ENCODE measurements around the gene SMIM9.

DNA sequence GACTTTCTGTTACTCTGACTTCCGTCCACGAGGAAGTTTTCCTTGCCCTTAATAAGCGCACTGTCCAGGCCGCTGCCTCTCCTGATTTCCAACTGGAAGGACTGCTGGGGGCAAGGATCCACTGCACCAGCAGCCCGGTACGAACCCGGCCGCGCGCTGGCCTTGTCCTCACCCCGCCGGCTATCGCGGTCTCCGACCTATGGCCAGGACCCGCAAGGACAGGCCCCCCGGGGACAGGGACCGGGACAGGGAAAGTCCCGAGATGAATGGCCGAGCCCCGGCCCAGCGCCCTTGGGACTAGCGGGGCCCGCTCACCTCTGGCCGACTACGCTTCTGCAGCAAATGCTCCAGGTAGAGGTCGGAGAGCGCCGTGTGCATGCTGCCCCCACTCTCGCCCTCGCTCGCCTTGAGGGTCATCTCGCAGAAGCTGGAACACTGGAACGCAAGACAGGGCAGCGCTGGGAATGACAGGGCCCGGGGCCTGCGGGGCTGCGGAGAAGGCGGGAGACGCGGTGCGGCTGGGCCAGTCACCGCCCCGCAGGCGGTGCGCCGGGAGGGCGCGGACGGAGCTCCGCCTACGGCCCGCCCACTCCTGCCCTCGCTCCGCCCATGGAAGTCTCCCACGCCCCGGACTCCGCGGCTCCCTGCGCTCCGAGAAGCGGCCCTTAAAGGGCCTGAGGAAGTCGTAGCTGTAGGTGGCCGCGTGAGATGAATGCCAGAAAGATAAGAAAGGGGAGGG lies 29.3 kb downstream of the SMIM9 start, which contains the start of gene MPP1:
- no peak for TF ChIP-seq ZNF24 (tag by site-specific recombination; IDR thresholded peaks at IDR 0.05)
- no peak for TF ChIP-seq ZNF23 (tag by site-specific recombination; IDR thresholded peaks at IDR 0.05; ENCODE audit: borderline replicate concordance)
- TF ChIP-seq ZNF2 (tag by site-specific recombination; IDR thresholded peaks at IDR 0.05): no peak
- TF ChIP-seq, protein P1, sequence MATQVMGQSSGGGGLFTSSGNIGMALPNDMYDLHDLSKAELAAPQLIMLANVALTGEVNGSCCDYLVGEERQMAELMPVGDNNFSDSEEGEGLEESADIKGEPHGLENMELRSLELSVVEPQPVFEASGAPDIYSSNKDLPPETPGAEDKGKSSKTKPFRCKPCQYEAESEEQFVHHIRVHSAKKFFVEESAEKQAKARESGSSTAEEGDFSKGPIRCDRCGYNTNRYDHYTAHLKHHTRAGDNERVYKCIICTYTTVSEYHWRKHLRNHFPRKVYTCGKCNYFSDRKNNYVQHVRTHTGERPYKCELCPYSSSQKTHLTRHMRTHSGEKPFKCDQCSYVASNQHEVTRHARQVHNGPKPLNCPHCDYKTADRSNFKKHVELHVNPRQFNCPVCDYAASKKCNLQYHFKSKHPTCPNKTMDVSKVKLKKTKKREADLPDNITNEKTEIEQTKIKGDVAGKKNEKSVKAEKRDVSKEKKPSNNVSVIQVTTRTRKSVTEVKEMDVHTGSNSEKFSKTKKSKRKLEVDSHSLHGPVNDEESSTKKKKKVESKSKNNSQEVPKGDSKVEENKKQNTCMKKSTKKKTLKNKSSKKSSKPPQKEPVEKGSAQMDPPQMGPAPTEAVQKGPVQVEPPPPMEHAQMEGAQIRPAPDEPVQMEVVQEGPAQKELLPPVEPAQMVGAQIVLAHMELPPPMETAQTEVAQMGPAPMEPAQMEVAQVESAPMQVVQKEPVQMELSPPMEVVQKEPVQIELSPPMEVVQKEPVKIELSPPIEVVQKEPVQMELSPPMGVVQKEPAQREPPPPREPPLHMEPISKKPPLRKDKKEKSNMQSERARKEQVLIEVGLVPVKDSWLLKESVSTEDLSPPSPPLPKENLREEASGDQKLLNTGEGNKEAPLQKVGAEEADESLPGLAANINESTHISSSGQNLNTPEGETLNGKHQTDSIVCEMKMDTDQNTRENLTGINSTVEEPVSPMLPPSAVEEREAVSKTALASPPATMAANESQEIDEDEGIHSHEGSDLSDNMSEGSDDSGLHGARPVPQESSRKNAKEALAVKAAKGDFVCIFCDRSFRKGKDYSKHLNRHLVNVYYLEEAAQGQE (tag by site-specific recombination; IDR thresholded peaks at IDR 0.05): peak; percentile 28; the same call in 1 of the 2 replicates
- no peak; the same call in 1 of the 2 replicates for TF ChIP-seq ZNF600 (tag by site-specific recombination; IDR thresholded peaks at IDR 0.05)
- TF ChIP-seq, protein P2, sequence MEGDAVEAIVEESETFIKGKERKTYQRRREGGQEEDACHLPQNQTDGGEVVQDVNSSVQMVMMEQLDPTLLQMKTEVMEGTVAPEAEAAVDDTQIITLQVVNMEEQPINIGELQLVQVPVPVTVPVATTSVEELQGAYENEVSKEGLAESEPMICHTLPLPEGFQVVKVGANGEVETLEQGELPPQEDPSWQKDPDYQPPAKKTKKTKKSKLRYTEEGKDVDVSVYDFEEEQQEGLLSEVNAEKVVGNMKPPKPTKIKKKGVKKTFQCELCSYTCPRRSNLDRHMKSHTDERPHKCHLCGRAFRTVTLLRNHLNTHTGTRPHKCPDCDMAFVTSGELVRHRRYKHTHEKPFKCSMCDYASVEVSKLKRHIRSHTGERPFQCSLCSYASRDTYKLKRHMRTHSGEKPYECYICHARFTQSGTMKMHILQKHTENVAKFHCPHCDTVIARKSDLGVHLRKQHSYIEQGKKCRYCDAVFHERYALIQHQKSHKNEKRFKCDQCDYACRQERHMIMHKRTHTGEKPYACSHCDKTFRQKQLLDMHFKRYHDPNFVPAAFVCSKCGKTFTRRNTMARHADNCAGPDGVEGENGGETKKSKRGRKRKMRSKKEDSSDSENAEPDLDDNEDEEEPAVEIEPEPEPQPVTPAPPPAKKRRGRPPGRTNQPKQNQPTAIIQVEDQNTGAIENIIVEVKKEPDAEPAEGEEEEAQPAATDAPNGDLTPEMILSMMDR (tag by site-specific recombination; IDR thresholded peaks at IDR 0.05): 0 out of 2 replicates have a peak, but pooled peaks have one; percentile 41
- TF ChIP-seq KLF16 (tag by site-specific recombination; IDR thresholded peaks at IDR 0.05): no peak

Measured in HEK293 (cell line).